ENCODE results near the gene MPV17. TPM values are rescaled to one million over a fixed set of nuclear protein-coding genes. Genes with fewer than 3 reads are reported as not detected.
A peak's percentile ranks its signal among the peaks of the same experiment; 100 is the strongest.
"Not testable (repeated sequence)": the region's sequence is repeated elsewhere in the genome, so short reads cannot be mapped to it uniquely, and the experiment has no call there.

MPV17 gene, protein sequence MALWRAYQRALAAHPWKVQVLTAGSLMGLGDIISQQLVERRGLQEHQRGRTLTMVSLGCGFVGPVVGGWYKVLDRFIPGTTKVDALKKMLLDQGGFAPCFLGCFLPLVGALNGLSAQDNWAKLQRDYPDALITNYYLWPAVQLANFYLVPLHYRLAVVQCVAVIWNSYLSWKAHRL
- 86.8 and 89.1 TPM in 2 replicates for total RNA-seq

DNA sequence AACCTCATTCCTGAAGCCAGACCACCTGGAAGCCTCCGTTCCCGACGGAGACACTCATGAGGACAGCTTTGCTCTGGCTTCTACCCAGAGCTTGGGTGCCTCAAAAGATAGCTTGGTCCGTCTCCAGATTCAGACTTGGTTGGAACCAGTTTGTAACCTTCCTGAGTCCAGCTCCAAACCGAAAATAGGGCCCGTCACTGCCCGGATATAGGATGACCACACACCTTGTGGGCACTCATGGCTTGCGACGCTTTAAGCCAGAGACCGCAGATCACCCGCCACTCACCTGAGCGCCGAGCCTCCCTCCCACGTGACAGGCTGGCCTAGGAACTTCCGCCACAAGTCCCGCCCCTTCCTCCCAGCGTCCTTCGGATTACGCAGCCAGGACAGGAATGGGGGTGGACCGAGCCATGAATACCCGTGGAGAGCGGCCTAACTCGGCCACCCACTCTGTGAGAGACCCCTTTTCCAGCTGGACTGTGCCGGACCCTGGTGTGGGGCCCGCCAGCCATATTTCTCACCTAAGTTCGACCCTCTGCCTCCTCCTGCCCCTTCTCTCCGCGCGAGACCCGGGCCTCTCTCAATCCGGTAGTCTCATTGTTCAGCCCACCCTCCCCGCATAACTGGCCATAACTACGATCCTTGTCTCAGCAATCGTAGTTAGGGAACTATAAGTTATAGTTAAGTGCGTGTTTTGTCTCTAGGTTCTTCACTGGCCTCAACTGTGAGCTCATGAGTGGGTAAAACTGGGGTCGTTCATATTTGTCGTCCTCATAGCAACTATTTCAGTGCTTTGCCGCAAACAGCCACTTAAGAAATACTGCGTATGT, at the start of gene MPV17:
Gene MPV17, minus strand, starts transcription at position 332 of the 830 bp plus-strand sequence. CDS start 580 bp downstream, outside the sequence.
- intact Hi-C loops (cut with micrococcal nuclease), result loop anchor here (1.0 to 5.0 kb wide), 3 partner anchors 34 to 106 kb away; partner anchors contain the start of genes CAD, EIF2B4, GTF3C2 and SNX17
- H3K9me3 Mint-ChIP-seq, result no peaks in the 10 kb centered on the region
- peak within 1 kb of the TSS; percentile 99 for H3K4me3 Mint-ChIP-seq
- H3K4me1 Mint-ChIP-seq, result peaks cover 15% of the 10 kb centered on the region
- peaks cover 27% of the 10 kb centered on the region for H3K36me3 Mint-ChIP-seq (ENCODE audit: low read depth)
- DNase-seq, result peak; percentile 96
- H3K27me3 Mint-ChIP-seq, result no peaks in the 10 kb centered on the region
- peak within 1 kb of the TSS; percentile 98 for H3K27ac Mint-ChIP-seq

DNA sequence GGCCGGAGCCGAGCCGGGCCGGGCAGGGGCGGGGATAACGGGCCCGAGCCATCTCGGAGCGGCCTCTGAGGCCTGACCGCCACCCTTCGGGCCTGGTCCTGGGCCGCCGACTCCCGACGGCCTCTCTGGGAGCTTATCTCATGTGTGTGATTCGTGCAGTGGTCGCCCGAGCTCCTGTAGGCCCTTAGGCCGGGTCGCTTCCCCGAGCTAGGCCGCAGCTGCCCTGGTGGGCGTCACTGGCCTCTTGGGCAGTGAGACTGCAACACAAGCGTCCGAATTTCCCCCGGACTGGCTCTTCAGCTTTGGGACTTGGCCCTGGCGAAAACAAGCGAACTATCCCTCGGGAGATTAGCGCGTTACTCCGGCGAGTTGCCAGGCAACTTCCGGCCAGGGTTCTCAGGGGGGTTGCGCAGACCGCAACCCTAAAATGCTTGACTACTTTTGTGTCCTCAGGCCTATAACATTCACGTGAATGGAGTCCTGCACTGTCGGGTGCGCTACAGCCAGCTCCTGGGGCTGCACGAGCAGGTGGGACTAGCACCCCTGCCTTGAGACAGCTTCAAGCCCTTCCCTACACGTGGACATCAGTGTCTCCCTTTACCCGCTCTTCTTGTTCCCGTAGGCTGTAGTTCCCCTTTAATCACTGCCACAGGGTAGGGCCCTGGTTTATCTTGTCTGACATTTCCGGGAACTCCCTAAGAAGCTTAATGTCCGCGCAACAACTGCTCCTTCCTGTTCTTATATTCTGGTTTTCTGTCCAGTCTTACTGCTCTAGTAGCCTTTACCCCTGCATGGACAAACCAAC, 48.1 kb upstream of the MPV17 start:
- Mint-ChIP-seq H3K4me1 (peaks cover 35% of the 10 kb centered on the region), H3K4me3 (peak overlapping the region; percentile 86), H3K27me3 (no peaks in the 10 kb centered on the region), H3K36me3 (ENCODE audit: low read depth) (peaks cover 66% of the 10 kb centered on the region), H3K27ac (peak overlapping the region; percentile 98), H3K9me3 (no peaks in the 10 kb centered on the region)
- intact Hi-C loops (cut with micrococcal nuclease), result loop anchor here (1.0 to 5.0 kb wide), 9 partner anchors 9 to 291 kb away; partner anchors contain the start of genes CCDC121, GPN1, GTF3C2 and IFT172
- peak; percentile 80 for DNase-seq

DNA sequence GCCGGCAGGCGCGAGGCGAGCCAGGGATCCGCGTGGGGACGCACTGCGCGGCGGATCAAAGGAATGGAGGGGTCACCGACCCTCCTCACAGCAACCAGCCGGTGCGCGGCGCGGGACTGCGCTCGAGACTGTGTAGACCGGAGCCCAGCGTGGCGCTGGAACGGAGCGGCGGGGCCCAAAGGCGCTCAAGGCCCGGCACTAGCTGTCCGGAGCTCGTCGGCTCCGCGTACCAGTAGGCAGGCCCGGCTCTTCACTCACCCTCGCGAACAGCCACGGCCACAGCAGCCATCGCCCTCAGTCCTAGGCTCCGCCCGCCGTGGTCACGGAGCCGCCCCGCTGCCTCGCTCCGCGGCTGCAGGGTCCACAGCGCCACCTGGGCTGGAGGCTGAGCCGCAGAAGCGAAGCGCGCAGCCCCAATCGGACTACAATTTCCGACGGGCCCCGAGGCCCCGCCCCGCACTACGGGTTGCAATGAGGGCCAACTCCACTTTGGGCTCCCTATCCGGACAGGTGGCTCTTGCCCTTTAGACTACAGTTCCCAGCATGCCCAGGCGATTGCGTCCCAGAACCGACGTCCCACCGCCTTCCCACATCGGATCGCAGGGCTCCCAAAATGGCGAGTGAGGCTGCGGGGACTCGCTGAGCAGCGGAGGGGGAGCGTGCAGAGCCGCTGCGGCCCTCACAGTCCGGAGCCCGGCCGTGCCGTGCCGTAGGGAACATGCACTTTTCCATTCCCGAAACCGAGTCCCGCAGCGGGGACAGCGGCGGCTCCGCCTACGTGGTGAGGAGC, 47.3 kb upstream of the MPV17 start, which contains the start of the genes EIF2B4 and SNX17:
Gene EIF2B4, minus strand, starts transcription at position 313 of the 790 bp plus-strand sequence. Its CDS starts 24 bp downstream, at position 289.
Gene SNX17, plus strand, starts transcription at position 591 of the 790 bp plus-strand sequence. Its CDS starts 128 bp downstream, at position 719.
- Mint-ChIP-seq H3K9me3 (no peaks in the 10 kb centered on the region), H3K36me3 (ENCODE audit: low read depth) (peaks cover 64% of the 10 kb centered on the region), H3K27ac (peak within 1 kb of the TSS; percentile 98), H3K4me3 (peak within 1 kb of the TSS; percentile 86), H3K4me1 (peaks cover 34% of the 10 kb centered on the region), H3K27me3 (no peaks in the 10 kb centered on the region)
- intact Hi-C loops (cut with micrococcal nuclease), result loop anchor here (1.0 to 5.0 kb wide), 9 partner anchors 10 to 292 kb away; partner anchors contain the start of genes CCDC121, GPN1, GTF3C2 and IFT172
- peak; percentile 100 for DNase-seq

DNA sequence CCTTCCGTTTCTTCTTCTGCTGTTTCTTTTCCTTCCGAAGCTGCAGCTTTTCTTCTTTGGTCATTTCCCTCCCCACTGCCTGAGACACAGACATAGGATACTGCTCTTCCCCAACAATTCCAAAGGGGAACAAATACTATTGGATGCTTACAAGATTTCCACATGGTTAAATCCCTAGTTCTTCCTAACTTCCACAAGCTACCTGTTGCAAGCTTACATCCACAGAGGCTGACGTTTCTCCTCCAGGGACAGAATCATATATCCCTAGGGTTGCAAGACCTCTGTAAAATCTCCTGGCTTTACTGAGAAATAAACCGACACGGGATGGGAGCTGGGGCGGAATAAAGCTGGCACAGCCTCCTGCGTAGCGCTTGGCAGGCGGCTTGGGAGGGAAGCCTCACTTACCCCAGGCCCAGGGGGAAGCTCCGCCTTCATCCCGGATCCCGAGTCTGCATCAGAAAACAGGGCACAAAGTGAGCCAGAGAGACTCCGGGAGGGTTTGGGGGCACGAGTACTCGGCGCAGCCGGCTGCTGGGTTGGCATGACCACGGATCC, 46.7 kb upstream of the MPV17 start:
- no peaks in the 10 kb centered on the region for H3K27me3 Mint-ChIP-seq
- intact Hi-C loops (cut with micrococcal nuclease), result loop anchor here (1.0 to 5.0 kb wide), 9 partner anchors 11 to 293 kb away; partner anchors contain the start of genes CCDC121, GPN1, GTF3C2 and IFT172
- peaks cover 35% of the 10 kb centered on the region for H3K4me1 Mint-ChIP-seq
- DNase-seq, result no peak
- peaks cover 61% of the 10 kb centered on the region for H3K36me3 Mint-ChIP-seq (ENCODE audit: low read depth)
- H3K27ac Mint-ChIP-seq, result peak overlapping the region; percentile 91
- H3K4me3 Mint-ChIP-seq, result peak overlapping the region; percentile 86
- no peaks in the 10 kb centered on the region for H3K9me3 Mint-ChIP-seq

DNA sequence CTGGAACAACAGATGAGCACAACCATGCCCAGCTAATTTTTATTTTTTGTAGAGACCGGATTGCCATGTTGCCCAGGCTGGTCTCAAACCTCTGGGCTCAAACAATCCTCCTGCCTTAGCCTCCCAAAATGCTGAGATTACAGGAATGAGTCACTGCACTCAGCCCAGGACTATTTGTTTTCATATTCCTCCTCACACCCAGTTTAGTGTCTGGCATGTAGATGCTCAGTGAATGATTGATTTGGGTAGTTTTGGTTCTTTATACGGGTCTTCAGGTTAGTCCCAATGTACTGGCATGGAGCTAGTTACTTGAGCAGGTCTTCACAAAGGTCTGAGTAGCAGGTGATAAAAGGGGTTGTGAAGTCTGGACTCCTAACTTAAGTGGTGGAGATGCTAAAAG, 41.0 kb upstream of the MPV17 start:
- H3K4me3 Mint-ChIP-seq, result no peak overlapping the region
- intact Hi-C loops (cut with micrococcal nuclease), result no loop called here
- peaks cover 16% of the 10 kb centered on the region for H3K4me1 Mint-ChIP-seq
- DNase-seq, result no peak
- peaks cover 54% of the 10 kb centered on the region for H3K36me3 Mint-ChIP-seq (ENCODE audit: low read depth)
- no peaks in the 10 kb centered on the region for H3K9me3 Mint-ChIP-seq
- no peaks in the 10 kb centered on the region for H3K27me3 Mint-ChIP-seq
- peak overlapping the region; percentile 62 for H3K27ac Mint-ChIP-seq

DNA sequence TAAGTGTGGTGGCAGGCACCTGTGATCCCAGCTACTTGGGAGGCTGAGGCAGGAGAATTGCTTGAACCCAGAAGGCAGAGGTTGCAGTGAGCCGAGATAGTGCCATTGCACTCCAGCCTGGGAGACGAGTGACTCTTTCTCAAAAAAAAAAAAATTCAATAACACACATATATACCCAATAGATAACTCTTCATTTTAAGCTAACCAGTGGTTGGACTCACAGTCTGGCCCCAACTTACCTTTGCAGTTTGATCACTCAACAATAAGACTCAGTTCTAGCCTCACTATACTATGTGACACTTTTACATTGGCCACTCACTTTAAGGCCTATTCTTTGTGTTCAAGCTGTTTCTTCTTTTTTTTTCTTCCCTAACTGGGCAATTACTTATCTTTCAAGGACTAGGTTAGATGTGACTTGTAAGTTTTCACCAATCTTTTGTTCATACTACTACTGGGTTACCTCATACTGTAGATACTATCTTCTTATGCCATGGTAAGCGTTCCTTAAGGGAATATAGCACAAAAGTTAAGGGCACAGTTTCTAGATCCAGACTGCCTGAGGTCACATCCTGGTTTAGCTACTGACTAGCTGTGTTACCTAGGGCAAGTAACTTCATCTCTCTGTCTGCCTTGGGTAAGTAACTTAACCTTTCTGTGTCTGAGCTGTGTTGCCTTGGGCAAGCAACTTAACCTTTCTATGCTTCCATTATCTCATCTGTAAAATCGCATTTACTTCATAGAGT, 40.0 kb upstream of the MPV17 start:
- no peak overlapping the region for H3K27ac Mint-ChIP-seq
- no peaks in the 10 kb centered on the region for H3K27me3 Mint-ChIP-seq
- intact Hi-C loops (cut with micrococcal nuclease), result no loop called here
- peaks cover 54% of the 10 kb centered on the region for H3K36me3 Mint-ChIP-seq (ENCODE audit: low read depth)
- H3K4me3 Mint-ChIP-seq, result no peak overlapping the region
- H3K9me3 Mint-ChIP-seq, result no peaks in the 10 kb centered on the region
- H3K4me1 Mint-ChIP-seq, result peaks cover 19% of the 10 kb centered on the region
- DNase-seq, result no peak

DNA sequence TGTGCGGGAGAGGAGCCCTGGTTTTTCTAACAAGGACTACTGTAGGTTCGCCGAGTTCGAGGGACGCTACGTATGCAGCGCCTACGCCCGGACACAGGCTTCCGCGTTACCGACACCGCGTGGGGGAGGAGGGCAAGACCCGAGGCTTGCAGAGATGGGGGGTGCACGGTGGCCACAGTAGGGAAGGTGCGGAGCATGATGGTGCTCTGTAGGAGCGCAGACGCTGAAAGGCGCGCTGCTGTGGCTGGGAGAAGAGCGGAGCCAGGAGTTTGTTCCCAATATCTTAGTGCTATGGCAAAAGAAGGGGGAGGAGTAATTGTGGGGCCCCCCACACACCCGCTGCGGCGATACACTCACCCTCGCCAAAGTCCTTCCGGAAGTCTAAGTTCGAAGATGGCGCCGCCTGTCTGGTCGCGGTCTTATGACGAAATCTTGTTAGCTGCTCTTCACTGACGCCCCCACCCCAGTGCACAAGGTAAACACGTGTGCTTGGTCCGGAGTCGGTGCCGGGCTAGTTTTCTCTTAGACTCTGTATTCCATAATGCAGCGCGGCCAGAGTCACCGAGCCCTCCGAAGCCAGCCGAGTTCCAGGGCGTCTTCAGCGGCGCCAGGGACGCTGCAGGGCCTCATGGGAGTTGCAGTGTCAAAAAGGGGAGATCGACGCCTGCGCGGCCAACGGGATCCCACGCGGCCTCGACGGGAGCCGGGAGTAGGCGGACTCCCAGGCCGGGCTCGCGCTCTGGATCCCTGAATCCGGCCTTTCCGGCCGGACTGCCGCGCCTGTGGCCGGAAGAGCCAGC, 33.7 kb upstream of the MPV17 start, which contains the start of gene GTF3C2:
Gene GTF3C2, minus strand, starts transcription at position 383 of the 800 bp plus-strand sequence. CDS start 13,210 bp downstream, outside the sequence.
- Mint-ChIP-seq H3K4me1 (peaks cover 42% of the 10 kb centered on the region), H3K27ac (peak within 1 kb of the TSS; percentile 100), H3K27me3 (peaks cover 2% of the 10 kb centered on the region), H3K4me3 (peak within 1 kb of the TSS; percentile 99), H3K36me3 (ENCODE audit: low read depth) (peaks cover 29% of the 10 kb centered on the region), H3K9me3 (no peaks in the 10 kb centered on the region)
- intact Hi-C loops (cut with micrococcal nuclease), result loop anchor here (1.0 to 5.0 kb wide), 9 partner anchors 14 to 324 kb away; partner anchors contain the start of genes CAD, CCDC121, EIF2B4 and GPN1
- DNase-seq, result peak; percentile 97

DNA sequence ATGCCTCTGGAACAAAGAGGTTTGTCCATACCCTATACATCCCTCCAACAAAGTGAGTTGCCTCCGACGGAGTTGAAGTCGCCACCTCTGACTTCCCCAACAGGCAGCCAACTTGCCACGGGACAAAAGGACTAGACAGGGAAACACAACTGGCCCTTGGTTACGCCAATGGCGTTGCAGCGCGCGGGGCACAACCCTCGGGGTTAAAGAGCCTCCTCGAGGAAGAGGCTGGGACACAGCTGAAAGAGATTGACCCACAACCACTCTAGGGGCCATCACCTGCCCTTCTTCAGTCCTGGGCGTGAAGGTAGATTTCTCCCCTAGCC, 33.1 kb upstream of the MPV17 start:
- Mint-ChIP-seq H3K36me3 (ENCODE audit: low read depth) (peaks cover 28% of the 10 kb centered on the region), H3K9me3 (no peaks in the 10 kb centered on the region), H3K27me3 (peaks cover 2% of the 10 kb centered on the region), H3K4me1 (peaks cover 45% of the 10 kb centered on the region), H3K4me3 (peak overlapping the region; percentile 99), H3K27ac (peak overlapping the region; percentile 100)
- peak; percentile 88 for DNase-seq
- intact Hi-C loops (cut with micrococcal nuclease), result loop anchor here (1.0 to 5.0 kb wide), 9 partner anchors 14 to 323 kb away; partner anchors contain the start of genes CAD, CCDC121, EIF2B4 and GPN1

DNA sequence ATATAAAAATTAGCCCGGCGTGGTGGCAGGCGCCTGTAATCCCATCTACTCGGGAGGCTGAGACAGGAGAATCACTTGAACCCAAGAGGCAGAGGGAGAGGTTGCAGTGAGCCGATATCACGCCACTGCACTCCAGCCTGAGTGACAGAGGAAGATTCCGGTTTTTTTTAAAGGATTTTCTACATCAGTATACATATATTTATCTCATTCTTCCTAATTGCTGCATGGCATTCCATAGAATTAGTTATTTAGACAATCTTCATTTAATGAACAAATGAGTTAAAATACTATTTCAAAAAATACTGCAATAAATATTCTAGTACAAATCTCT, 31.7 kb upstream of the MPV17 start:
- Mint-ChIP-seq H3K27ac (no peak overlapping the region), H3K9me3 (no peaks in the 10 kb centered on the region), H3K36me3 (ENCODE audit: low read depth) (peaks cover 27% of the 10 kb centered on the region), H3K4me1 (peaks cover 48% of the 10 kb centered on the region), H3K27me3 (peaks cover 2% of the 10 kb centered on the region), H3K4me3 (peak overlapping the region; percentile 60)
- no peak for DNase-seq
- intact Hi-C loops (cut with micrococcal nuclease), result no loop called here

DNA sequence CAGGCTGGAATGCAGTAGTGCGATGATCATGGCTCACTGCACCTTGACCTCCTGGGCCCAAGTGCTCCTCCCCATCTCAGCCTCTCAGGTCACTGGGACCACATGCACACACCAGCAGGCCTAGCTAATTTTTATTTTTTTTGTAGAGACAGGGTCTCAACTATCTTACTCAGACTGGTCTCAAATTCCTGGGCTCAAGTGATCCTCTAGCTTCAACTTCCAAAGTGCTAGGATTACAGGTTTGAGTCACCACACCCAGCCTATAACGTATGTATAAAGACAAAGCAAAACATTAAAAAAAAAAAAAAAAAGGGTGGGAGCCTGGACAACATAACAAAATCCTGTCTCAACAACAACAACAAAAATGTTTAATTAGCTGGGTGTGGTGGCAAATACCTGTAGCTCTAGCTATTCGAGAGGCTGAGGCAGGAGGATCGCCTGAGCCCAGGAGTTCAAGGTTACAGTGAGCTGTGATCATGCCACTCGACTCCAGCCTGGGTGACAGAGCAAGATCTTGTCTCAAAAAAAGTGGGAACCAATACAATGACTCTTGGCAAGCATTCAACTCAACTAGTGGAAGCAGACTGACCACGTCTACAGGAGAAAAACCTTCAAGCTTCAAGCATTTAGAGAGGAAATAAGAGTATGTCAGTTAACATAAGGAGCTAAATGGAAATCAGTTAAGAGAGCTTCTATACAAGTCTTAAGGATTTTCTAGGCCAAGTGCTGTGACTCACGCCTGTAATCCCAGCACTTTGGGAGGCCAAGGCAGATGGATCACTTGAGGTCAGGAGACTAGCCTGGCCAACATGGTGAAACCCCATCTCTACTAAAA, 31.1 kb upstream of the MPV17 start:
- H3K27ac Mint-ChIP-seq, result peak overlapping the region; percentile 60
- H3K9me3 Mint-ChIP-seq, result no peaks in the 10 kb centered on the region
- intact Hi-C loops (cut with micrococcal nuclease), result no loop called here
- peak overlapping the region; percentile 60 for H3K4me3 Mint-ChIP-seq
- peaks cover 2% of the 10 kb centered on the region for H3K27me3 Mint-ChIP-seq
- DNase-seq, result no peak
- peaks cover 51% of the 10 kb centered on the region for H3K4me1 Mint-ChIP-seq
- H3K36me3 Mint-ChIP-seq (ENCODE audit: low read depth), result peaks cover 29% of the 10 kb centered on the region

DNA sequence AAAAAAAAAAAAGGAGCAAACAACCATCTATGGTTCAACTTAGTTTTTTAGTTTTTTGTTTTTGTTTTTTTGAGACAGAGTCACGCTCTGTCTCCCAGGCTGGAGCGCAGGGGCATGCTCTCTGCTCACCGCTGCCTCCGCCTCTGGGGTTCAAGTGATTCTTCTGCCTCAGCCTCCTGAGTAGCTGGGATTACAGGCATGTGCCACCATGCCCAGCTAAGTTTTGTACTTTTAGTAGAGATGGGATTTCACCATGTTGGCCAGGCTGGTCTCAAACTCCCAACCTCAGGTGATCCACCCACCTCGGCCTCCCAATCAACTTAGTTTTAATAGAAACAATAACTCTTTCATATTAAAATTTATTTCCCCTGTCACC, 30.5 kb upstream of the MPV17 start:
- intact Hi-C loops (cut with micrococcal nuclease); H3K27ac Mint-ChIP-seq; H3K27me3 Mint-ChIP-seq; DNase-seq; H3K9me3 Mint-ChIP-seq: not testable (repeated sequence)
- H3K4me3 Mint-ChIP-seq, result peak overlapping the region; percentile 35
- peaks cover 47% of the 10 kb centered on the region for H3K4me1 Mint-ChIP-seq
- peaks cover 26% of the 10 kb centered on the region for H3K36me3 Mint-ChIP-seq (ENCODE audit: low read depth)
